Parathyroid adenoma (tissue), 2 donors: ENCODE data around the gene PEX1.
"Not testable (repeated sequence)": the region's sequence is repeated elsewhere in the genome, so short reads cannot be mapped to it uniquely, and the experiment has no call there.

Source experiments
- H2AFZ ChIP-seq: fragments of 300-600 bp; sonication (generic); one replicate; pipeline ENCODE4 v1.7.0; 2017; ENCODE audit warnings: antibody characterized with exemption, mild to moderate bottlenecking
- H3K27ac ChIP-seq: fragments of 300-600 bp; sonication (generic); one replicate; pipeline ENCODE4 v1.7.0; 2017
- H3K27me3 ChIP-seq: fragments of 300-600 bp; sonication (generic); one replicate; pipeline ENCODE4 v1.7.0; 2017; ENCODE audit warnings: low read length; ENCODE audit not compliant: control insufficient read depth, insufficient read depth
- H3K36me3 ChIP-seq: fragments of 300-600 bp; sonication (generic); one replicate; pipeline ENCODE4 v1.7.0; 2017; ENCODE audit warnings: low read length; ENCODE audit not compliant: control insufficient read depth, insufficient read depth
- H3K4me1 ChIP-seq: fragments of 300-600 bp; sonication (generic); one replicate; pipeline ENCODE4 v1.7.0; 2017; ENCODE audit warnings: control low read depth
- H3K4me2 ChIP-seq: fragments of 300-600 bp; sonication (generic); one replicate; pipeline ENCODE4 v1.7.0; 2017; ENCODE audit warnings: low read length
- H3K4me3 ChIP-seq: fragments of 300-600 bp; sonication (generic); one replicate; pipeline ENCODE4 v1.7.0; 2017; ENCODE audit warnings: low read depth, low read length
- H3K79me2 ChIP-seq: fragments of 300-600 bp; sonication (generic); one replicate; pipeline ENCODE4 v1.7.0; 2017; ENCODE audit warnings: control low read depth
- H3K9ac ChIP-seq: fragments of 300-600 bp; sonication (generic); one replicate; pipeline ENCODE4 v1.7.0; 2017; ENCODE audit warnings: mild to moderate bottlenecking
- H3K9me3 ChIP-seq: fragments of 300-600 bp; sonication (generic); one replicate; pipeline ENCODE4 v1.7.0; 2017; ENCODE audit warnings: low read length; ENCODE audit not compliant: control insufficient read depth
- TF ChIP-seq, protein P1 (sequence below): fragments of 300-600 bp; sonication (generic); IDR thresholded peaks from one replicate; pipeline ENCODE4 v1.7.0; 2017; ENCODE audit warnings: antibody characterized with exemption, mild to moderate bottlenecking
- donor health status: primary hyperparathyroidism.

The PEX1 gene

DNA sequence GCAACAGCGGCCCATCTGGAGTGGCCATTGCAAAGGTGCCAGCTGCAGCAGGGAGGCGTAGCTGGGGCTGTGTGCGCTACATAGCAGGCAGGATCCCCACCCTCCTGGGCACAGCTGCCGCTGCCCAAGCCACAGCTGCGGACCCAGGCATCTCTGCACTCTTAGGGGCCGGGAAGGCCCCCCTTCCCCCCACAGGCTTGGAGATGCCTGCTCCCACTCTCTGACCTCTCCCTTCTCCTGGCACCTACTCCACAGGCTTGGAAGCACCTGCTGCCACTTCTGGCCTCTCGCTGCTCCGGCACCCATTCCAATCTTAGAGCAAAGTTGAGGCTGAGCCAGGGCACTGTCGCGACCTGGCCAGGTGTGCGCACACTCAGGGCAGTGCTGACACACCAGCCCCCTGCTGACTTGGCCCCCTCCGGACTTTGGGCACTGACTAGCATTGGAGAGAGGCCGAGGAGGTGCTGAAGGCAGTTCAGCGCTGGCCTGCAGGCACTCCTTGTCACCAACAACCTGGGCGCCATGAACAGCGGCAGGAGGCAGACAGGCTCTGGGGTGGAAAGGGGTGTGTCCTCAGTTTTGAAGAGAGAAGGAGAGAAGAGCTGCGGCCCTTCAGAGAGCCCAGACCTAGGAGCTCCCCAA, 18.7 kb upstream of the PEX1 start:
- Histone ChIP-seq H3K36me3 (no peaks in the 10 kb centered on the region), H3K79me2 (no peaks in the 10 kb centered on the region), H3K4me1 (no peaks in the 10 kb centered on the region), H2AFZ (no peak overlapping the region), H3K27me3 (no peaks in the 10 kb centered on the region), H3K27ac (no peak overlapping the region), H3K9ac (no peak overlapping the region), H3K4me2 (no peak overlapping the region), H3K9me3 (no peaks in the 10 kb centered on the region), H3K4me3 (no peak overlapping the region)
- TF ChIP-seq, protein P1, sequence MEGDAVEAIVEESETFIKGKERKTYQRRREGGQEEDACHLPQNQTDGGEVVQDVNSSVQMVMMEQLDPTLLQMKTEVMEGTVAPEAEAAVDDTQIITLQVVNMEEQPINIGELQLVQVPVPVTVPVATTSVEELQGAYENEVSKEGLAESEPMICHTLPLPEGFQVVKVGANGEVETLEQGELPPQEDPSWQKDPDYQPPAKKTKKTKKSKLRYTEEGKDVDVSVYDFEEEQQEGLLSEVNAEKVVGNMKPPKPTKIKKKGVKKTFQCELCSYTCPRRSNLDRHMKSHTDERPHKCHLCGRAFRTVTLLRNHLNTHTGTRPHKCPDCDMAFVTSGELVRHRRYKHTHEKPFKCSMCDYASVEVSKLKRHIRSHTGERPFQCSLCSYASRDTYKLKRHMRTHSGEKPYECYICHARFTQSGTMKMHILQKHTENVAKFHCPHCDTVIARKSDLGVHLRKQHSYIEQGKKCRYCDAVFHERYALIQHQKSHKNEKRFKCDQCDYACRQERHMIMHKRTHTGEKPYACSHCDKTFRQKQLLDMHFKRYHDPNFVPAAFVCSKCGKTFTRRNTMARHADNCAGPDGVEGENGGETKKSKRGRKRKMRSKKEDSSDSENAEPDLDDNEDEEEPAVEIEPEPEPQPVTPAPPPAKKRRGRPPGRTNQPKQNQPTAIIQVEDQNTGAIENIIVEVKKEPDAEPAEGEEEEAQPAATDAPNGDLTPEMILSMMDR = no peak

DNA sequence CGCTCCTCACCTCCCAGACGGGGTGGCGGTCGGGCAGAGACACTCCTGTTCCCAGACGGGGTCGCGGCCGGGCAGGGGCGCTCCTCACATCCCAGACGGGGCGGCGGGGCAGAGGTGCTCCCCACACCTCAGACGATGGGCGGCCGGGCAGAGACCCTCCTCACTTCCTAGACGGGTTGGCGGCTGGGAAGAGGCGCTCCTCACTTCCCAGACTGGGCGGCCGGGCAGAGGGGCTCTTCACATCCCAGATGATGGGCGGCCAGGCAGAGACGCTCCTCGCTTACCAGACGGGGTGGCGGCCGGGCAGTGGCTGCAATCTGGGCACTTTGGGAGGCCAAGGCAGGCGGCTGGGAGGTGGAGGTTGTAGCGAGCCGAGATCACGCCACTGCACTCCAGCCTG, 16.8 kb upstream of the PEX1 start:
- not testable (repeated sequence) for H3K4me2 ChIP-seq, H3K4me1 ChIP-seq, H3K36me3 ChIP-seq, H3K9me3 ChIP-seq, H3K9ac ChIP-seq, H3K27ac ChIP-seq, H3K4me3 ChIP-seq, H3K27me3 ChIP-seq, H3K79me2 ChIP-seq, H2AFZ ChIP-seq

GRCh38 chr7:92543542-92543941, 15.2 kb upstream of the PEX1 start:
- H3K4me2 ChIP-seq, H3K27me3 ChIP-seq, H3K27ac ChIP-seq, H3K36me3 ChIP-seq, H3K9ac ChIP-seq, H2AFZ ChIP-seq, H3K4me1 ChIP-seq, H3K9me3 ChIP-seq, H3K79me2 ChIP-seq, H3K4me3 ChIP-seq: not testable (repeated sequence)

- H3K79me2 ChIP-seq = peaks cover 5% of the 10 kb centered on the region
- no peak overlapping the region for H3K27ac ChIP-seq
- no peaks in the 10 kb centered on the region for H3K4me1 ChIP-seq
- TF ChIP-seq, protein P1 = no peak
- no peaks in the 10 kb centered on the region for H3K36me3 ChIP-seq
- H3K9ac ChIP-seq = no peak overlapping the region
- no peak overlapping the region for H2AFZ ChIP-seq
- H3K4me2 ChIP-seq = no peak overlapping the region
- H3K4me3 ChIP-seq = no peak overlapping the region
- no peaks in the 10 kb centered on the region for H3K27me3 ChIP-seq
- no peaks in the 10 kb centered on the region for H3K9me3 ChIP-seq
Measured at GRCh38 chr7:92534572-92534971, 6.3 kb upstream of the PEX1 start.

DNA sequence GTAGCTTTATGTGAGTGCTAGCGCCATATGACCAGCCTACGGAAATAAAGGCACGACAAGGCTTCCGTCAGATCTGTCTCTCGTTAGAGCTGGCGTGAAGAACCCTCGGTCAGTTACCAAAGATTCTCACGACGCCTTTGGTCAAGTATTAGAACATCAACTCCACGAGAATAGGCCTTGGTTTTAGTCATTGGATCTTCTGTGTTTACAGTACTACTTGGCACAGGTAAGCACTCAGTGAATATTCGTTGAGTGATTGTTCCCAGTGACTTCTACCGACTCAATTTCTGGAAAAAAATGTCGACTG, 591 bp upstream of the PEX1 start:
- Histone ChIP-seq H3K79me2 (peaks cover 16% of the 10 kb centered on the region), H3K4me1 (no peaks in the 10 kb centered on the region), H3K9ac (no peak overlapping the region), H3K27me3 (no peaks in the 10 kb centered on the region), H2AFZ (peak overlapping the region; percentile 66), H3K36me3 (no peaks in the 10 kb centered on the region), H3K9me3 (no peaks in the 10 kb centered on the region), H3K27ac (peak overlapping the region; percentile 84), H3K4me3 (peak overlapping the region; percentile 82), H3K4me2 (peak overlapping the region; percentile 80)
- TF ChIP-seq, protein P1 = no peak
